HFFc6 (cell line): ENCODE results near the gene EPHA3. TPM values are rescaled to one million over a fixed set of nuclear protein-coding genes. Genes with fewer than 3 reads are reported as not detected.

ENCODE experiments used
- DNase-seq: peaks from one replicate; pipeline ENCODE4 v3.0.0-alpha.2; 2018
- H3K27ac Mint-ChIP-seq: 2 replicates; pipeline ENCODE4 v1.8.0; 2020; ENCODE audit warnings: mild to moderate bottlenecking, mixed read lengths
- H3K27me3 Mint-ChIP-seq: 2 replicates; pipeline ENCODE4 v1.8.0; 2021; ENCODE audit warnings: mild to moderate bottlenecking, moderate library complexity, mixed read lengths; ENCODE audit not compliant: insufficient read depth
- H3K36me3 Mint-ChIP-seq: 2 replicates; pipeline ENCODE4 v1.8.0; 2021; ENCODE audit warnings: low read depth, mixed read lengths
- H3K4me1 Mint-ChIP-seq: 2 replicates; pipeline ENCODE4 v1.8.0; 2020; ENCODE audit warnings: low read depth, mixed read lengths
- H3K4me3 Mint-ChIP-seq: 2 replicates; pipeline ENCODE4 v1.8.0; 2020; ENCODE audit warnings: mild to moderate bottlenecking, moderate library complexity, mixed read lengths
- H3K9me3 Mint-ChIP-seq: 2 replicates; pipeline ENCODE4 v1.8.0; 2020; ENCODE audit warnings: mild to moderate bottlenecking, mixed read lengths
- CTCF ChIP-seq: fragments of 200-600 bp; sonication (generic); IDR thresholded peaks from 2 replicates; pipeline ENCODE4 v1.5.0; 2021; ENCODE audit warnings: antibody characterized with exemption, mild to moderate bottlenecking
- total RNA-seq, 6 experiments: library from RNA; stranded (reverse); fragmentation: NEBNext Ultra II Directional; extraction: Animal tissue kit (Norgen Biotek cat#: 25700); gene quantifications; 2 replicates in 1 of 6; 3 replicates in 5 of 6; pipeline ENCODE4 v1.2.3, GENCODE V29; 2021

EPHA3 gene
- total RNA-seq, 6 experiments from 2014 or later: 0.09 to 0.13 (median 0.11) TPM; not detected in 3

GRCh38 chr3:89380016-89380415 lies 272.6 kb downstream of the EPHA3 start:
- Mint-ChIP-seq H3K36me3 (no peaks in the 10 kb centered on the region), H3K27me3 (no peaks in the 10 kb centered on the region), H3K4me1 (no peaks in the 10 kb centered on the region), H3K4me3 (no peak overlapping the region), H3K9me3 (peaks cover 24% of the 10 kb centered on the region), H3K27ac (no peak overlapping the region)
- DNase-seq: no peak
- TF ChIP-seq CTCF: no peak

DNA sequence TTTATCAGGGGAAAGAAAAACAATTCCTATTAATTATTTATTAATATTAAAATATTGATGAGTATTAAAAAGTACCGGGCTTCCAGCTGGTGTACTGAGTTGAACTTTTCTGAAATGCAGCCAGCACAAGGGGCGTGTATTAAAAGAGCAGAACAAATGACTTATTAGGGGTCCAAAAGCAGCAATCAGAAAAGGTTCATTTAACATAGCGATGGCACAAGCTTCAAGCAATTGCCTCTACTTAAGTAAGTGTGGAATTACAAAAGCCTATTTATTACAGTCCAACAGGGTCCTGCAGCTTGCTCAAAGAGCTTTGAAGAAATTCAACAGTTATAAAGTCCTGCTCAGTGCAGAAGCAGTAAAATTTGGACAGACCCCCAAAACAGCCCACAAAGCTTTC lies 285.6 kb downstream of the EPHA3 start:
- DNase-seq: no peak
- H3K4me1 Mint-ChIP-seq: no peaks in the 10 kb centered on the region
- H3K4me3 Mint-ChIP-seq: no peak overlapping the region
- H3K9me3 Mint-ChIP-seq: 0 out of 2 replicates have a peak, but pooled peaks cover 17% of the 10 kb centered on the region
- TF ChIP-seq CTCF: no peak
- no peaks in the 10 kb centered on the region for H3K36me3 Mint-ChIP-seq
- H3K27me3 Mint-ChIP-seq: no peaks in the 10 kb centered on the region
- H3K27ac Mint-ChIP-seq: no peak overlapping the region

DNA sequence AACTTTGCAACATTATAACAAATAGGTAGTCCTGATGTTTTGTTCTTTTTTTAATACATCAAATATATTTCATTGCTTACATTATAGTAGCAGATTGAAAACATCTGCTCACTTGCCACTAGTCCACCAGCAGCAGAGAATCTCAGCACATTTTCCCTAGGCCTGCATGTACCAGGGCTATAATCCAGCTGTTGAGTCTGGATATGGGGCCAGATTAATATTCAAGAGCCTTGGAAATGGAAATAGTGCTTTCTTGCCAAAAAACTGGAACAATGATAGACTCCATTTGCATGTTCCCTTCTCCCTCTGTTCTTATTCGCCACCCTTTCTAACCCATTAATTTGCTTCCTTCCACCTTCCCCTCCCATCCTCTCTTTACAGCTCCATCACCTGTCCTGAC lies 288.0 kb downstream of the EPHA3 start:
- no peaks in the 10 kb centered on the region for H3K27me3 Mint-ChIP-seq
- no peak overlapping the region for H3K4me3 Mint-ChIP-seq
- H3K4me1 Mint-ChIP-seq: no peaks in the 10 kb centered on the region
- no peak overlapping the region for H3K27ac Mint-ChIP-seq
- DNase-seq: no peak
- no peaks in the 10 kb centered on the region for H3K36me3 Mint-ChIP-seq
- no peaks in the 10 kb centered on the region for H3K9me3 Mint-ChIP-seq
- TF ChIP-seq CTCF: no peak

- Mint-ChIP-seq H3K27me3 (no peaks in the 10 kb centered on the region), H3K4me1 (no peaks in the 10 kb centered on the region), H3K9me3 (no peaks in the 10 kb centered on the region), H3K27ac (no peak overlapping the region), H3K4me3 (no peak overlapping the region), H3K36me3 (no peaks in the 10 kb centered on the region)
- TF ChIP-seq CTCF: no peak
- no peak for DNase-seq
Observed at GRCh38 chr3:89395996-89396395, 288.6 kb downstream of the EPHA3 start.

- H3K4me1 Mint-ChIP-seq: no peaks in the 10 kb centered on the region
Observed at GRCh38 chr3:89402051-89402450, 294.6 kb downstream of the EPHA3 start.

More at GRCh38 chr3:89402051-89402450, 294.6 kb downstream of the EPHA3 start:
- Mint-ChIP-seq H3K4me3 (no peak overlapping the region), H3K27ac (no peak overlapping the region), H3K36me3 (no peaks in the 10 kb centered on the region), H3K27me3 (no peaks in the 10 kb centered on the region), H3K9me3 (peaks cover 4% of the 10 kb centered on the region; the same call in 1 of the 2 replicates)
- no peak for TF ChIP-seq CTCF
- no peak for DNase-seq
